Measurements from ENCODE around the gene MARCKSL1. TPM values are rescaled to one million over a fixed set of nuclear protein-coding genes. Genes with fewer than 3 reads are reported as not detected.
A peak's percentile ranks its signal among the peaks of the same experiment; 100 is the strongest.

The MARCKSL1 gene
- total RNA-seq, 6 donors from 2014 or later, result 1.0 to 56.9 (median 9.4) TPM

GRCh38 chr1:32336591-32336932, 529 bp upstream of the MARCKSL1 start:
- Histone ChIP-seq H3K36me3 (peaks cover 8 to 21% (median 14%) of the 10 kb centered on the region in 4 donors), H3K4me3 (peak overlapping the region in 3 of 4 donors; percentile 63 to 87 (median 76)), H3K9me3 (no peaks in the 10 kb centered on the region), H3K27me3 (no peaks in the 10 kb centered on the region), H3K4me1 (peaks cover 41 to 64% (median 48%) of the 10 kb centered on the region in 4 donors), H3K27ac (peak overlapping the region; percentile 72 to 89 (median 78))
- WGBS, 2 donors, result 44% methylated on average over 13 of the region's 15 CpGs; no CpG with 5 or more reads in 1 of the 2 donors
- DNase-seq (no peak), ATAC-seq (ENCODE audit: low FRiP score in 2 of 2) (peak in 1 of 2 donors; percentile 7)
- no peak for TF ChIP-seq CTCF (IDR thresholded peaks at IDR 0.05)
- no peak for TF ChIP-seq POLR2A (IDR thresholded peaks at IDR 0.05)
- TF ChIP-seq EP300 (IDR thresholded peaks at IDR 0.05), result no peak
- no peak for TF ChIP-seq POLR2AphosphoS5 (IDR thresholded peaks at IDR 0.05)

GRCh38 chr1:32335535-32335789, 571 bp downstream of the MARCKSL1 start:
- no peak for ATAC-seq (ENCODE audit: low FRiP score in 2 of 2)
- peak overlapping the region; percentile 60 to 89 (median 78) for H3K27ac ChIP-seq
- H3K4me1 ChIP-seq, result peaks cover 41 to 64% (median 47%) of the 10 kb centered on the region in 4 donors
- peak overlapping the region; percentile 63 to 87 (median 79) for H3K4me3 ChIP-seq
- no peak for DNase-seq
- 0 to 5% methylated on average over 8 to 9 of the region's 34 CpGs for WGBS, 2 donors
- H3K27me3 ChIP-seq, result no peaks in the 10 kb centered on the region
- TF ChIP-seq POLR2A (IDR thresholded peaks at IDR 0.05), result no peak
- TF ChIP-seq POLR2AphosphoS5 (IDR thresholded peaks at IDR 0.05), result no peak
- TF ChIP-seq CTCF (IDR thresholded peaks at IDR 0.05), result no peak
- TF ChIP-seq EP300 (IDR thresholded peaks at IDR 0.05), result no peak
- no peaks in the 10 kb centered on the region for H3K9me3 ChIP-seq
- H3K36me3 ChIP-seq, result peaks cover 13 to 31% (median 21%) of the 10 kb centered on the region in 4 donors

GRCh38 chr1:32334864-32335534, 1.0 kb downstream of the MARCKSL1 start:
- H3K36me3 ChIP-seq, result peaks cover 13 to 36% (median 23%) of the 10 kb centered on the region in 4 donors
- H3K9me3 ChIP-seq, result no peaks in the 10 kb centered on the region
- TF ChIP-seq CTCF (IDR thresholded peaks at IDR 0.05) (peak; percentile 60 to 83 (median 74)), POLR2AphosphoS5 (IDR thresholded peaks at IDR 0.05) (no peak), POLR2A (IDR thresholded peaks at IDR 0.05) (no peak), EP300 (IDR thresholded peaks at IDR 0.05) (no peak)
- DNase-seq (peak; percentile 48 to 92), ATAC-seq (ENCODE audit: low FRiP score in 2 of 2) (peak; percentile 41 to 57)
- H3K27ac ChIP-seq, result peak overlapping the region; percentile 60 to 89 (median 78)
- 2 to 5% methylated on average over 7 to 16 of the region's 46 CpGs for WGBS, 2 donors
- H3K4me3 ChIP-seq, result peak overlapping the region; percentile 63 to 87 (median 79)
- H3K27me3 ChIP-seq, result no peaks in the 10 kb centered on the region
- H3K4me1 ChIP-seq, result peaks cover 41 to 64% (median 47%) of the 10 kb centered on the region in 4 donors

- no peak for ATAC-seq (ENCODE audit: low FRiP score in 2 of 2)
- TF ChIP-seq POLR2A (IDR thresholded peaks at IDR 0.05) (no peak), CTCF (IDR thresholded peaks at IDR 0.05) (no peak), POLR2AphosphoS5 (IDR thresholded peaks at IDR 0.05) (no peak), EP300 (IDR thresholded peaks at IDR 0.05) (no peak)
- Histone ChIP-seq H3K27ac (peak overlapping the region in 2 of 4 donors; percentile 83 to 89), H3K4me3 (peak overlapping the region in 3 of 4 donors; percentile 63 to 87 (median 76)), H3K4me1 (peaks cover 41 to 59% (median 47%) of the 10 kb centered on the region in 4 donors), H3K27me3 (no peaks in the 10 kb centered on the region), H3K9me3 (no peaks in the 10 kb centered on the region), H3K36me3 (peaks cover 14 to 42% (median 27%) of the 10 kb centered on the region in 4 donors)
- DNase-seq, result no peak
- WGBS, 2 donors, result 35 to 40% methylated on average over 2 to 9 of the region's 9 CpGs
Measured at GRCh38 chr1:32334274-32334861, 1.7 kb downstream of the MARCKSL1 start.

All from upper lobe of left lung (tissue), 6 donors.